HEK293 (cell line): ENCODE results near the gene ANXA3.

Experiments
- CTCF ChIA-PET: fragments of 350-600 bp; formaldehyde crosslinking; extraction: SDS; loops from one replicate; lab custom pipeline; 2021; ENCODE audit warnings: antibody characterized with exemption; lab: Yijun Ruan, JAX
- POLR2A ChIA-PET: fragments of 300-600 bp; formaldehyde crosslinking; extraction: SDS; loops from one replicate; lab custom pipeline; 2020; ENCODE audit warnings: antibody characterized with exemption, inconsistent platforms; lab: Yijun Ruan, JAX
- H3K27ac ChIP-seq: fragments of 200-500 bp; sonication (Bioruptor generic); 2 replicates; pipeline ENCODE4 v1.5.1; 2014; ENCODE audit warnings: low read depth, low read length, control low read depth, inconsistent platforms; ENCODE audit errors: extremely low read depth
- H3K36me3 ChIP-seq, 2 experiments: fragments of 200-500 bp in 1 of 2; sonication (Bioruptor generic) in 1 of 2; 1 replicate in 1 of 2; 2 replicates in 1 of 2; pipeline ENCODE4 v1.5.1; 2014 to 2017; ENCODE audit warnings: inconsistent platforms in 2 of 2, low read length in 2 of 2; ENCODE audit not compliant: control insufficient read depth in 2 of 2, insufficient read depth in 1 of 2
- H3K4me1 ChIP-seq: fragments of 200-500 bp; sonication (Bioruptor generic); 2 replicates; pipeline ENCODE4 v1.5.1; 2014; ENCODE audit warnings: mild to moderate bottlenecking, low read length, inconsistent platforms; ENCODE audit not compliant: control insufficient read depth, insufficient read depth
- H3K4me3 ChIP-seq: 2 replicates; pipeline ENCODE4 v1.5.1; 2011; ENCODE audit warnings: low read depth, mild to moderate bottlenecking, control low read depth, low read length, moderate library complexity
- H3K9me3 ChIP-seq: fragments of 200-500 bp; sonication (Bioruptor generic); 2 replicates; pipeline ENCODE4 v1.5.1; 2014; ENCODE audit warnings: low read depth, low read length, inconsistent platforms; ENCODE audit not compliant: control insufficient read depth, insufficient read depth
- FEZF1 ChIP-seq: fragments of 450-650 bp; formaldehyde crosslinking; IDR thresholded peaks from 2 replicates; pipeline ENCODE4 v1.5.1; 2016; ENCODE audit warnings: missing biosample characterization, missing genetic modification characterization
- ZBTB7A ChIP-seq: fragments of 450-650 bp; formaldehyde crosslinking; IDR thresholded peaks from 2 replicates; pipeline ENCODE4 v1.5.1; 2016; ENCODE audit warnings: low read depth, missing biosample characterization, missing genetic modification characterization
- ZNF121 ChIP-seq: fragments of 450-650 bp; formaldehyde crosslinking; IDR thresholded peaks from 2 replicates; pipeline ENCODE4 v1.5.1; 2016; ENCODE audit warnings: missing biosample characterization, missing genetic modification characterization
- ZNF146 ChIP-seq: fragments of 450-650 bp; formaldehyde crosslinking; IDR thresholded peaks from 2 replicates; pipeline ENCODE4 v1.5.1; 2016; ENCODE audit warnings: missing biosample characterization, missing genetic modification characterization
- ZNF311 ChIP-seq: fragments of 450-650 bp; formaldehyde crosslinking; IDR thresholded peaks from 2 replicates; pipeline ENCODE4 v1.5.1; 2017; ENCODE audit warnings: missing biosample characterization, missing genetic modification characterization, borderline replicate concordance
- ZNF433 ChIP-seq: fragments of 450-650 bp; formaldehyde crosslinking; IDR thresholded peaks from 2 replicates; pipeline ENCODE4 v1.5.1; 2016; ENCODE audit warnings: missing biosample characterization, missing genetic modification characterization, low read depth
- ZNF510 ChIP-seq: fragments of 450-650 bp; formaldehyde crosslinking; IDR thresholded peaks from 2 replicates; pipeline ENCODE4 v1.5.1; 2018; ENCODE audit warnings: mild to moderate bottlenecking, missing genetic modification characterization, missing biosample characterization; ENCODE audit not compliant: insufficient replicate concordance
- ZNF558 ChIP-seq: fragments of 450-650 bp; formaldehyde crosslinking; IDR thresholded peaks from 2 replicates; pipeline ENCODE4 v1.5.1; 2016; ENCODE audit warnings: missing biosample characterization, missing genetic modification characterization
- ZNF561 ChIP-seq: fragments of 450-650 bp; IDR thresholded peaks from 2 replicates; pipeline ENCODE4 v1.5.1; 2018; ENCODE audit warnings: missing biosample characterization, missing genetic modification characterization, borderline replicate concordance
- ZNF585B ChIP-seq: fragments of 450-650 bp; formaldehyde crosslinking; IDR thresholded peaks from 2 replicates; pipeline ENCODE4 v1.5.1; 2016; ENCODE audit warnings: missing biosample characterization, missing genetic modification characterization
- ZNF624 ChIP-seq: fragments of 450-650 bp; formaldehyde crosslinking; IDR thresholded peaks from 2 replicates; pipeline ENCODE4 v1.5.1; 2017; ENCODE audit warnings: missing biosample characterization, missing genetic modification characterization
- ZNF76 ChIP-seq: fragments of 450-650 bp; formaldehyde crosslinking; IDR thresholded peaks from 2 replicates; pipeline ENCODE4; 2016; ENCODE audit warnings: low read depth, missing biosample characterization, missing genetic modification characterization, borderline replicate concordance
- ZNF785 ChIP-seq: fragments of 450-650 bp; formaldehyde crosslinking; IDR thresholded peaks from 2 replicates; pipeline ENCODE4 v1.5.1; 2016; ENCODE audit warnings: missing biosample characterization, missing genetic modification characterization
- TF ChIP-seq, protein P1 (sequence below): fragments of 450-650 bp; formaldehyde crosslinking; IDR thresholded peaks from 2 replicates; pipeline ENCODE4 v1.5.1; 2016; ENCODE audit warnings: missing biosample characterization, missing genetic modification characterization
- TF ChIP-seq, protein P2 (sequence below): fragments of 450-650 bp; formaldehyde crosslinking; conservative IDR thresholded peaks from 2 replicates; pipeline ENCODE4 v1.5.1; 2016; ENCODE audit warnings: low read depth, missing biosample characterization, missing genetic modification characterization
- TF ChIP-seq, protein P3 (sequence below): fragments of 450-650 bp; formaldehyde crosslinking; IDR thresholded peaks from 2 replicates; pipeline ENCODE4 v1.5.1; 2016; ENCODE audit warnings: missing biosample characterization, missing genetic modification characterization

The ANXA3 gene

DNA sequence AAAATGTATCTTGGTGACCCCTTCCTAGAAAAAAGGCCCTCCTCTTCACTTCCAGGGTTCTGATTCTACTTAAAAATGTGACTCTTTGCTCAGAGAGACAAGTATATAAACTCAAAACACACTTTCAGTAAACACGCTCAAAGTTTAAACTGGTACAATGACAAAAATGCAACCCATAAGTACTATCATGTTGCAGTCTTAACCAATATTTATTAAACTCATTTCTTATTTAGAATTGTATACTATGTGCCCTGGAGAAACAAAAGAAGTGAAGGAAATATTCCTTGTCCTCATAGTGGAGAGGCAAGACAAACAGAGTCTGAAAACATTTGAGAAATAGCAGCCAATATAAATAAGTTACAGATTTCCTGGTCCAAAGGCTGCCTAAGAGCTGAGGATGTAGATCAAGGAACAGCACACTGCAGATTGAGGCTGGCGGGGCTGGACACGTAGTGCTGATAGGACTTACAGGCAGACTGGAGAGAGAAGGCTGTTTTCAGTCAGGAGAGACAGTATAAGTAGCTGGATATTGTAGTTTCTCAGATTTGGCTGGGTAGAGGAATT is 39.1 kb upstream of the ANXA3 start:
- CTCF ChIA-PET, result interaction anchor here (0.5 to 1.0 kb wide), 3 partner anchors 171 to 1433 kb away, joined by 3 to 4 read pairs (median 3); no protein-coding TSS in a partner anchor
- TF ChIP-seq ZNF311 (tag by site-specific recombination) (no peak), ZNF76 (tag by site-specific recombination) (no peak), FEZF1 (tag by site-specific recombination) (no peak), ZNF558 (tag by site-specific recombination) (no peak), ZNF624 (tag by site-specific recombination) (no peak), ZNF433 (no peak), ZNF510 (tag by site-specific recombination) (no peak), ZNF785 (no peak), ZNF561 (no peak), ZNF121 (no peak), ZNF585B (tag by site-specific recombination) (no peak), ZBTB7A (no peak), ZNF146 (tag by site-specific recombination) (no peak)
- TF ChIP-seq, protein P1, sequence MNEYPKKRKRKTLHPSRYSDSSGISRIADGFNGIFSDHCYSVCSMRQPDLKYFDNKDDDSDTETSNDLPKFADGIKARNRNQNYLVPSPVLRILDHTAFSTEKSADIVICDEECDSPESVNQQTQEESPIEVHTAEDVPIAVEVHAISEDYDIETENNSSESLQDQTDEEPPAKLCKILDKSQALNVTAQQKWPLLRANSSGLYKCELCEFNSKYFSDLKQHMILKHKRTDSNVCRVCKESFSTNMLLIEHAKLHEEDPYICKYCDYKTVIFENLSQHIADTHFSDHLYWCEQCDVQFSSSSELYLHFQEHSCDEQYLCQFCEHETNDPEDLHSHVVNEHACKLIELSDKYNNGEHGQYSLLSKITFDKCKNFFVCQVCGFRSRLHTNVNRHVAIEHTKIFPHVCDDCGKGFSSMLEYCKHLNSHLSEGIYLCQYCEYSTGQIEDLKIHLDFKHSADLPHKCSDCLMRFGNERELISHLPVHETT (tag by site-specific recombination), result no peak
- TF ChIP-seq, protein P2, sequence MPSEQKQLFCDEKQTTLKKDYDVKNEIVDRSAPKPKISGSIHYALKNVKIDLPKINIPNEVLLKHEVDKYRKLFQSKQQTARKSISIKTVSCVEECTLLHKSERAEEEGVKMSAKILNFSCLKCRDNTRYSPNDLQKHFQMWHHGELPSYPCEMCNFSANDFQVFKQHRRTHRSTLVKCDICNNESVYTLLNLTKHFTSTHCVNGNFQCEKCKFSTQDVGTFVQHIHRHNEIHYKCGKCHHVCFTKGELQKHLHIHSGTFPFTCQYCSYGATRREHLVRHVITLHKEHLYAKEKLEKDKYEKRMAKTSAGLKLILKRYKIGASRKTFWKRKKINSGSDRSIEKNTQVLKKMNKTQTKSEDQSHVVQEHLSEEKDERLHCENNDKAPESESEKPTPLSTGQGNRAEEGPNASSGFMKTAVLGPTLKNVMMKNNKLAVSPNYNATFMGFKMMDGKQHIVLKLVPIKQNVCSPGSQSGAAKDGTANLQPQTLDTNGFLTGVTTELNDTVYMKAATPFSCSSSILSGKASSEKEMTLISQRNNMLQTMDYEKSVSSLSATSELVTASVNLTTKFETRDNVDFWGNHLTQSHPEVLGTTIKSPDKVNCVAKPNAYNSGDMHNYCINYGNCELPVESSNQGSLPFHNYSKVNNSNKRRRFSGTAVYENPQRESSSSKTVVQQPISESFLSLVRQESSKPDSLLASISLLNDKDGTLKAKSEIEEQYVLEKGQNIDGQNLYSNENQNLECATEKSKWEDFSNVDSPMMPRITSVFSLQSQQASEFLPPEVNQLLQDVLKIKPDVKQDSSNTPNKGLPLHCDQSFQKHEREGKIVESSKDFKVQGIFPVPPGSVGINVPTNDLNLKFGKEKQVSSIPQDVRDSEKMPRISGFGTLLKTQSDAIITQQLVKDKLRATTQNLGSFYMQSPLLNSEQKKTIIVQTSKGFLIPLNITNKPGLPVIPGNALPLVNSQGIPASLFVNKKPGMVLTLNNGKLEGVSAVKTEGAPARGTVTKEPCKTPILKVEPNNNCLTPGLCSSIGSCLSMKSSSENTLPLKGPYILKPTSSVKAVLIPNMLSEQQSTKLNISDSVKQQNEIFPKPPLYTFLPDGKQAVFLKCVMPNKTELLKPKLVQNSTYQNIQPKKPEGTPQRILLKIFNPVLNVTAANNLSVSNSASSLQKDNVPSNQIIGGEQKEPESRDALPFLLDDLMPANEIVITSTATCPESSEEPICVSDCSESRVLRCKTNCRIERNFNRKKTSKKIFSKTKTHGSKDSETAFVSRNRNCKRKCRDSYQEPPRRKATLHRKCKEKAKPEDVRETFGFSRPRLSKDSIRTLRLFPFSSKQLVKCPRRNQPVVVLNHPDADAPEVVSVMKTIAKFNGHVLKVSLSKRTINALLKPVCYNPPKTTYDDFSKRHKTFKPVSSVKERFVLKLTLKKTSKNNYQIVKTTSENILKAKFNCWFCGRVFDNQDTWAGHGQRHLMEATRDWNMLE (tag by site-specific recombination), result no peak
- TF ChIP-seq, protein P3, sequence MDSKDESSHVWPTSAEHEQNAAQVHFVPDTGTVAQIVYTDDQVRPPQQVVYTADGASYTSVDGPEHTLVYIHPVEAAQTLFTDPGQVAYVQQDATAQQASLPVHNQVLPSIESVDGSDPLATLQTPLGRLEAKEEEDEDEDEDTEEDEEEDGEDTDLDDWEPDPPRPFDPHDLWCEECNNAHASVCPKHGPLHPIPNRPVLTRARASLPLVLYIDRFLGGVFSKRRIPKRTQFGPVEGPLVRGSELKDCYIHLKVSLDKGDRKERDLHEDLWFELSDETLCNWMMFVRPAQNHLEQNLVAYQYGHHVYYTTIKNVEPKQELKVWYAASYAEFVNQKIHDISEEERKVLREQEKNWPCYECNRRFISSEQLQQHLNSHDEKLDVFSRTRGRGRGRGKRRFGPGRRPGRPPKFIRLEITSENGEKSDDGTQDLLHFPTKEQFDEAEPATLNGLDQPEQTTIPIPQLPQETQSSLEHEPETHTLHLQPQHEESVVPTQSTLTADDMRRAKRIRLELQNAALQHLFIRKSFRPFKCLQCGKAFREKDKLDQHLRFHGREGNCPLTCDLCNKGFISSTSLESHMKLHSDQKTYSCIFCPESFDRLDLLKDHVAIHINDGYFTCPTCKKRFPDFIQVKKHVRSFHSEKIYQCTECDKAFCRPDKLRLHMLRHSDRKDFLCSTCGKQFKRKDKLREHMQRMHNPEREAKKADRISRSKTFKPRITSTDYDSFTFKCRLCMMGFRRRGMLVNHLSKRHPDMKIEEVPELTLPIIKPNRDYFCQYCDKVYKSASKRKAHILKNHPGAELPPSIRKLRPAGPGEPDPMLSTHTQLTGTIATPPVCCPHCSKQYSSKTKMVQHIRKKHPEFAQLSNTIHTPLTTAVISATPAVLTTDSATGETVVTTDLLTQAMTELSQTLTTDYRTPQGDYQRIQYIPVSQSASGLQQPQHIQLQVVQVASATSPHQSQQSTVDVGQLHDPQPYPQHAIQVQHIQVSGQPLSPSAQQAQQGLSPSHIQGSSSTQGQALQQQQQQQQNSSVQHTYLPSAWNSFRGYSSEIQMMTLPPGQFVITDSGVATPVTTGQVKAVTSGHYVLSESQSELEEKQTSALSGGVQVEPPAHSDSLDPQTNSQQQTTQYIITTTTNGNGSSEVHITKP (tag by site-specific recombination), result no peak
- Histone ChIP-seq H3K27ac (no peak overlapping the region), H3K9me3 (no peaks in the 10 kb centered on the region), H3K4me1 (no peaks in the 10 kb centered on the region), H3K4me3 (no peak overlapping the region), H3K36me3 (peaks cover 0 to 16% of the 10 kb centered on the region in 2 experiments; a peak in 1 of 3 replicates)
- POLR2A ChIA-PET, result no interaction called here
